Stomach smooth muscle (tissue), 2 donors: ENCODE data around the gene RAD51B.
"Not testable (repeated sequence)": the region's sequence is repeated elsewhere in the genome, so short reads cannot be mapped to it uniquely, and the experiment has no call there.

Experiments
- H3K27ac ChIP-seq: one replicate; pipeline ENCODE4 v1.7.0; 2013; ENCODE audit warnings: mild to moderate bottlenecking, low read length, inconsistent platforms
- H3K27me3 ChIP-seq, 2 donors: one replicate each; pipeline ENCODE4 v1.7.0; 2013; ENCODE audit warnings: low read length in 2 of 2; ENCODE audit not compliant: insufficient read depth in 2 of 2, control insufficient read depth in 1 of 2
- H3K36me3 ChIP-seq, 2 donors: one replicate each; pipeline ENCODE4 v1.7.0; 2013; ENCODE audit warnings: low read length in 2 of 2; ENCODE audit not compliant: control insufficient read depth in 2 of 2, insufficient read depth in 2 of 2
- H3K4me1 ChIP-seq: one replicate; pipeline ENCODE4 v1.7.0; 2013; ENCODE audit warnings: low read length; ENCODE audit not compliant: control insufficient read depth, insufficient read depth
- H3K4me3 ChIP-seq, 2 donors: one replicate each; pipeline ENCODE4 v1.7.0; 2013; ENCODE audit warnings: low read length in 2 of 2
- H3K9ac ChIP-seq, 2 donors: one replicate each; pipeline ENCODE4 v1.7.0; 2013; ENCODE audit warnings: low read length in 2 of 2, mild to moderate bottlenecking in 1 of 2
- H3K9me3 ChIP-seq, 2 donors: one replicate each; pipeline ENCODE4 v1.7.0; 2013; ENCODE audit warnings: low read length in 2 of 2; ENCODE audit not compliant: control insufficient read depth in 2 of 2
- donor health status: healthy.
- donor health status: Pancreatic carcinoma.

Gene RAD51B

GRCh38 chr14:68174446-68174845 is 354.9 kb downstream of the RAD51B start:
- H3K4me1 ChIP-seq, result peaks cover 6% of the 10 kb centered on the region
- no peaks in the 10 kb centered on the region for H3K9me3 ChIP-seq
- H3K27me3 ChIP-seq, result no peaks in the 10 kb centered on the region
- no peaks in the 10 kb centered on the region for H3K36me3 ChIP-seq
- H3K9ac ChIP-seq, result no peak overlapping the region
- H3K27ac ChIP-seq, result peak overlapping the region; percentile 62
- H3K4me3 ChIP-seq, result no peak overlapping the region

- H3K9me3 ChIP-seq, result no peaks in the 10 kb centered on the region
Measured at GRCh38 chr14:68176687-68177086, 357.1 kb downstream of the RAD51B start.

GRCh38 chr14:68177728-68178127 is 358.1 kb downstream of the RAD51B start:
- Histone ChIP-seq H3K9me3 (no peaks in the 10 kb centered on the region), H3K9ac (no peak overlapping the region), H3K4me1 (peaks cover 10% of the 10 kb centered on the region), H3K4me3 (no peak overlapping the region), H3K27ac (peak overlapping the region; percentile 26), H3K27me3 (no peaks in the 10 kb centered on the region), H3K36me3 (no peaks in the 10 kb centered on the region)

More at GRCh38 chr14:68176687-68177086, 357.1 kb downstream of the RAD51B start:
- Histone ChIP-seq H3K4me1 (peaks cover 13% of the 10 kb centered on the region), H3K4me3 (no peak overlapping the region), H3K36me3 (no peaks in the 10 kb centered on the region), H3K9ac (no peak overlapping the region), H3K27ac (peak overlapping the region; percentile 58), H3K27me3 (no peaks in the 10 kb centered on the region)

GRCh38 chr14:68178282-68178681 is 358.7 kb downstream of the RAD51B start:
- no peaks in the 10 kb centered on the region for H3K27me3 ChIP-seq
- H3K4me1 ChIP-seq, result peaks cover 10% of the 10 kb centered on the region
- no peak overlapping the region for H3K9ac ChIP-seq
- no peaks in the 10 kb centered on the region for H3K9me3 ChIP-seq
- no peak overlapping the region for H3K4me3 ChIP-seq
- peak overlapping the region; percentile 12 for H3K27ac ChIP-seq
- no peaks in the 10 kb centered on the region for H3K36me3 ChIP-seq

- no peak overlapping the region for H3K27ac ChIP-seq
- H3K4me3 ChIP-seq, result no peak overlapping the region
Measured at GRCh38 chr14:68181519-68182326, 362.1 kb downstream of the RAD51B start.

GRCh38 chr14:68182492-68182891 is 362.9 kb downstream of the RAD51B start:
- Histone ChIP-seq H3K27ac (no peak overlapping the region), H3K36me3 (no peaks in the 10 kb centered on the region), H3K9me3 (no peaks in the 10 kb centered on the region), H3K4me1 (peaks cover 7% of the 10 kb centered on the region), H3K4me3 (no peak overlapping the region), H3K9ac (no peak overlapping the region), H3K27me3 (no peaks in the 10 kb centered on the region)

More at GRCh38 chr14:68181519-68182326, 362.1 kb downstream of the RAD51B start:
- peaks cover 7% of the 10 kb centered on the region for H3K4me1 ChIP-seq
- no peak overlapping the region for H3K9ac ChIP-seq
- no peaks in the 10 kb centered on the region for H3K9me3 ChIP-seq
- H3K36me3 ChIP-seq, result no peaks in the 10 kb centered on the region
- H3K27me3 ChIP-seq, result no peaks in the 10 kb centered on the region

- not testable (repeated sequence) for H3K9me3 ChIP-seq, H3K27me3 ChIP-seq, H3K27ac ChIP-seq, H3K4me1 ChIP-seq, H3K9ac ChIP-seq, H3K4me3 ChIP-seq, H3K36me3 ChIP-seq
Measured at GRCh38 chr14:68186500-68187276, 367.1 kb downstream of the RAD51B start.

- H3K27ac ChIP-seq, result no peak overlapping the region
- H3K9ac ChIP-seq, result no peak overlapping the region
- no peak overlapping the region for H3K4me3 ChIP-seq
- H3K27me3 ChIP-seq, result no peaks in the 10 kb centered on the region
- H3K9me3 ChIP-seq, result no peaks in the 10 kb centered on the region
- no peaks in the 10 kb centered on the region for H3K36me3 ChIP-seq
- peaks cover 4% of the 10 kb centered on the region for H3K4me1 ChIP-seq
Measured at GRCh38 chr14:68188174-68188573, 368.6 kb downstream of the RAD51B start.

GRCh38 chr14:68190032-68190431 is 370.5 kb downstream of the RAD51B start:
- H3K9ac ChIP-seq, result no peak overlapping the region
- no peaks in the 10 kb centered on the region for H3K9me3 ChIP-seq
- no peaks in the 10 kb centered on the region for H3K36me3 ChIP-seq
- no peak overlapping the region for H3K4me3 ChIP-seq
- H3K27me3 ChIP-seq, result no peaks in the 10 kb centered on the region
- no peak overlapping the region for H3K27ac ChIP-seq
- H3K4me1 ChIP-seq, result peaks cover 12% of the 10 kb centered on the region

GRCh38 chr14:68191567-68192321 is 372.2 kb downstream of the RAD51B start:
- Histone ChIP-seq H3K9ac (no peak overlapping the region), H3K4me3 (no peak overlapping the region), H3K9me3 (no peaks in the 10 kb centered on the region), H3K27me3 (no peaks in the 10 kb centered on the region), H3K4me1 (peaks cover 12% of the 10 kb centered on the region), H3K27ac (peak overlapping the region; percentile 31), H3K36me3 (no peaks in the 10 kb centered on the region)
